WTC11 (cell line): ENCODE data around the gene EPX. TPM values are rescaled to one million over a fixed set of nuclear protein-coding genes. Genes with fewer than 3 reads are reported as not detected.

Experiments used
- ATAC-seq: fragments of 200-7000 bp; cut with Tn5 transposase; 2 replicates; pipeline ENCODE4 v1.10.0; 2021; ENCODE audit warnings: mild to moderate bottlenecking, moderate library complexity
- CTCF ChIA-PET: fragments of 300-600 bp; sonication (Branson Sonifier 250); formaldehyde crosslinking; loops from one replicate; lab custom pipeline; 2021; ENCODE audit warnings: antibody characterized with exemption; lab: Charles Lee
- POLR2A ChIA-PET: fragments of 350-600 bp; sonication (Branson Sonifier 250); formaldehyde crosslinking; loops from one replicate; lab custom pipeline; 2021; ENCODE audit warnings: antibody characterized with exemption; lab: Charles Lee
- DNase-seq: peaks from one replicate; pipeline ENCODE4 v3.0.0; 2021; ENCODE audit warnings: low spot score
- H3K27ac Mint-ChIP-seq: 2 replicates; pipeline ENCODE4 v1.8.0; 2021; ENCODE audit warnings: mixed read lengths
- H3K27me3 Mint-ChIP-seq: 2 replicates; pipeline ENCODE4 v1.8.0; 2021; ENCODE audit warnings: low read depth, mild to moderate bottlenecking, moderate library complexity, mixed read lengths
- H3K36me3 Mint-ChIP-seq: 2 replicates; pipeline ENCODE4 v1.8.0; 2021; ENCODE audit warnings: mixed read lengths
- H3K4me1 Mint-ChIP-seq: 2 replicates; pipeline ENCODE4 v1.8.0; 2022; ENCODE audit warnings: mixed read lengths
- H3K4me3 Mint-ChIP-seq: 2 replicates; pipeline ENCODE4 v1.8.0; 2021; ENCODE audit warnings: mild to moderate bottlenecking, moderate library complexity, mixed read lengths
- H3K9me3 Mint-ChIP-seq: 2 replicates; pipeline ENCODE4 v1.8.0; 2021; ENCODE audit warnings: mixed read lengths
- CREB1 ChIP-seq: sonication (generic); formaldehyde crosslinking; IDR thresholded peaks from 2 replicates; pipeline ENCODE4 v1.8.0; 2023; ENCODE audit warnings: mild to moderate bottlenecking, missing genetic modification reagents
- ELF4 ChIP-seq: sonication (generic); formaldehyde crosslinking; IDR thresholded peaks from 2 replicates; pipeline ENCODE4 v1.8.1; 2022; ENCODE audit warnings: low read depth, mild to moderate bottlenecking, moderate library complexity, missing genetic modification reagents
- FOXJ3 ChIP-seq: sonication (generic); formaldehyde crosslinking; IDR thresholded peaks from 2 replicates; pipeline ENCODE4 v1.9.0; 2021; ENCODE audit warnings: missing genetic modification reagents, mild to moderate bottlenecking, borderline replicate concordance
- FOXK1 ChIP-seq: sonication (generic); formaldehyde crosslinking; IDR thresholded peaks from 2 replicates; pipeline ENCODE4 v1.8.0; 2022; ENCODE audit warnings: mild to moderate bottlenecking, moderate library complexity, missing genetic modification reagents
- IRF2 ChIP-seq: sonication (generic); formaldehyde crosslinking; IDR thresholded peaks from 2 replicates; pipeline ENCODE4 v1.8.0; 2022; ENCODE audit warnings: low read depth, missing genetic modification reagents, borderline replicate concordance
- MXD4 ChIP-seq: fragments of 250-450 bp; sonication (Bioruptor Pico); IDR thresholded peaks from 2 replicates; pipeline ENCODE4 v1.8.0; 2021; ENCODE audit warnings: mild to moderate bottlenecking, moderate library complexity, borderline replicate concordance
- NFYB ChIP-seq: sonication (generic); formaldehyde crosslinking; conservative IDR thresholded peaks from 2 replicates; pipeline ENCODE4 v1.8.0; 2022; ENCODE audit warnings: low read depth, missing genetic modification reagents
- NR3C1 ChIP-seq: sonication (generic); formaldehyde crosslinking; conservative IDR thresholded peaks from 2 replicates; pipeline ENCODE4 v1.8.1; 2023; ENCODE audit warnings: low read depth, mild to moderate bottlenecking, missing genetic modification reagents
- OVOL2 ChIP-seq: fragments of 250-450 bp; sonication (Bioruptor Pico); IDR thresholded peaks from 2 replicates; pipeline ENCODE4 v1.9.0; 2021; ENCODE audit warnings: mild to moderate bottlenecking, borderline replicate concordance
- SMAD3 ChIP-seq: sonication (generic); formaldehyde crosslinking; IDR thresholded peaks from 2 replicates; pipeline ENCODE4 v1.8.0; 2022; ENCODE audit warnings: missing genetic modification reagents, mild to moderate bottlenecking, borderline replicate concordance
- SMAD4 ChIP-seq: sonication (generic); formaldehyde crosslinking; IDR thresholded peaks from 2 replicates; pipeline ENCODE4 v1.8.0; 2022; ENCODE audit warnings: mild to moderate bottlenecking, missing genetic modification reagents
- TP53 ChIP-seq: sonication (generic); formaldehyde crosslinking; IDR thresholded peaks from 2 replicates; pipeline ENCODE4 v1.8.1; 2023; ENCODE audit warnings: mild to moderate bottlenecking, missing genetic modification reagents
- ZNF219 ChIP-seq: sonication (generic); formaldehyde crosslinking; IDR thresholded peaks from 2 replicates; pipeline ENCODE4 v1.8.0; 2023; ENCODE audit warnings: missing genetic modification reagents, mild to moderate bottlenecking, borderline replicate concordance
- ZNF317 ChIP-seq: sonication (generic); formaldehyde crosslinking; IDR thresholded peaks from 2 replicates; pipeline ENCODE4 v1.8.1; 2023; ENCODE audit warnings: low read depth, mild to moderate bottlenecking, moderate library complexity, missing genetic modification reagents, borderline replicate concordance
- total RNA-seq: library from RNA; stranded (reverse); gene quantifications from 3 replicates; pipeline ENCODE4 v1.2.3, GENCODE V29; 2021
- TF ChIP-seq, protein P1 (sequence below): sonication (generic); formaldehyde crosslinking; IDR thresholded peaks from 2 replicates; pipeline ENCODE4 v1.8.0; 2022; ENCODE audit warnings: mild to moderate bottlenecking, missing genetic modification reagents
- TF ChIP-seq, protein P2 (sequence below): sonication (generic); formaldehyde crosslinking; IDR thresholded peaks from 2 replicates; pipeline ENCODE4 v1.8.0; 2022; ENCODE audit warnings: mild to moderate bottlenecking, missing genetic modification reagents
- TF ChIP-seq, protein P3 (sequence below): fragments of 250-450 bp; sonication (Bioruptor Pico); IDR thresholded peaks from 2 replicates; pipeline ENCODE4 v1.9.0; 2021; ENCODE audit warnings: mild to moderate bottlenecking
- TF ChIP-seq, protein P4 (sequence below): sonication (generic); formaldehyde crosslinking; IDR thresholded peaks from 2 replicates; pipeline ENCODE4 v1.8.0; 2023; ENCODE audit warnings: missing genetic modification reagents
- TF ChIP-seq, protein P5 (sequence below): sonication (generic); formaldehyde crosslinking; conservative IDR thresholded peaks from 2 replicates; pipeline ENCODE4 v1.8.1; 2022; ENCODE audit warnings: mild to moderate bottlenecking, missing genetic modification reagents
- TF ChIP-seq, protein P6 (sequence below): sonication (generic); formaldehyde crosslinking; IDR thresholded peaks from 2 replicates; pipeline ENCODE4 v1.8.1; 2023; ENCODE audit warnings: mild to moderate bottlenecking, missing genetic modification reagents, moderate library complexity
- TF ChIP-seq, protein P7 (sequence below): sonication (generic); formaldehyde crosslinking; IDR thresholded peaks from 2 replicates; pipeline ENCODE4 v1.8.1; 2022; ENCODE audit warnings: low read depth, mild to moderate bottlenecking, moderate library complexity, missing genetic modification reagents, borderline replicate concordance

Gene EPX
- total RNA-seq, 1 experiment from 2014 or later, result not detected

DNA sequence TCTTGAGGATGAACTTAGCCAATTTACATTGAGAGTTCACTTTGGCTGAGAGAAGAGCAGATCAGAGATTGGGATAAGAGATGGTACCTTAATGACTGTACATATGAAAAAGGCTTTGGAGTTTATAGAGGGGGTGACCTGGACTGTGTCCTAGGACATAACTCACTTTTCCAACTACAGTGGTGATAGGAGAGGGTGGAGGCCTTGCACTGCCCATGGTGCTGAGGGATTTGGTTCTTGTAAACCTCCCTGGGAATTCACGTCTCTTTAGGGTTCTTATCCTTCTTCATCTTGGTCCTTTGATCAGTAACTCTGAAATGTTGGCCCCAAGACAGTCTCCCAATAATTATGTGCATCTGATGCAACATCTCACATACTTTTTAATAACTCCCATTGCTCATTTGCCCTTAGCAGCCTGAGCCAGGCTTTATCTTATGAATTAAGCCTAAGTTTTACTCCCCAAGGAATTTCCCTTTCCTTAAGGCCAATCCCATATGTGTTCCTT is 44.5 kb upstream of the EPX start, which contains the start of gene OR4D1:
Gene OR4D1 (plus strand): TSS at position 455 of the 505 bp plus-strand sequence. CDS start 6,770 bp downstream, outside the sequence.
- no peak for DNase-seq
- POLR2A ChIA-PET, result no interaction called here
- TF ChIP-seq ELF4 (CRISPR knock-in tag), result no peak
- TF ChIP-seq, protein P1, sequence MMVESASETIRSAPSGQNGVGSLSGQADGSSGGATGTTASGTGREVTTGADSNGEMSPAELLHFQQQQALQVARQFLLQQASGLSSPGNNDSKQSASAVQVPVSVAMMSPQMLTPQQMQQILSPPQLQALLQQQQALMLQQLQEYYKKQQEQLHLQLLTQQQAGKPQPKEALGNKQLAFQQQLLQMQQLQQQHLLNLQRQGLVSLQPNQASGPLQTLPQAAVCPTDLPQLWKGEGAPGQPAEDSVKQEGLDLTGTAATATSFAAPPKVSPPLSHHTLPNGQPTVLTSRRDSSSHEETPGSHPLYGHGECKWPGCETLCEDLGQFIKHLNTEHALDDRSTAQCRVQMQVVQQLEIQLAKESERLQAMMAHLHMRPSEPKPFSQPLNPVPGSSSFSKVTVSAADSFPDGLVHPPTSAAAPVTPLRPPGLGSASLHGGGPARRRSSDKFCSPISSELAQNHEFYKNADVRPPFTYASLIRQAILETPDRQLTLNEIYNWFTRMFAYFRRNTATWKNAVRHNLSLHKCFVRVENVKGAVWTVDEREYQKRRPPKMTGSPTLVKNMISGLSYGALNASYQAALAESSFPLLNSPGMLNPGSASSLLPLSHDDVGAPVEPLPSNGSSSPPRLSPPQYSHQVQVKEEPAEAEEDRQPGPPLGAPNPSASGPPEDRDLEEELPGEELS (CRISPR knock-in tag), result no peak
- TF ChIP-seq SMAD3, result no peak
- no peak for TF ChIP-seq FOXK1 (CRISPR knock-in tag)
- TF ChIP-seq TP53 (CRISPR knock-in tag), result no peak
- TF ChIP-seq, protein P2, sequence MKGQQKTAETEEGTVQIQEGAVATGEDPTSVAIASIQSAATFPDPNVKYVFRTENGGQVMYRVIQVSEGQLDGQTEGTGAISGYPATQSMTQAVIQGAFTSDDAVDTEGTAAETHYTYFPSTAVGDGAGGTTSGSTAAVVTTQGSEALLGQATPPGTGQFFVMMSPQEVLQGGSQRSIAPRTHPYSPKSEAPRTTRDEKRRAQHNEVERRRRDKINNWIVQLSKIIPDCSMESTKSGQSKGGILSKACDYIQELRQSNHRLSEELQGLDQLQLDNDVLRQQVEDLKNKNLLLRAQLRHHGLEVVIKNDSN (CRISPR knock-in tag), result no peak
- TF ChIP-seq NR3C1 (CRISPR knock-in tag), result no peak
- no peak for TF ChIP-seq IRF2
- no peak for TF ChIP-seq FOXJ3 (CRISPR knock-in tag)
- TF ChIP-seq, protein P3, sequence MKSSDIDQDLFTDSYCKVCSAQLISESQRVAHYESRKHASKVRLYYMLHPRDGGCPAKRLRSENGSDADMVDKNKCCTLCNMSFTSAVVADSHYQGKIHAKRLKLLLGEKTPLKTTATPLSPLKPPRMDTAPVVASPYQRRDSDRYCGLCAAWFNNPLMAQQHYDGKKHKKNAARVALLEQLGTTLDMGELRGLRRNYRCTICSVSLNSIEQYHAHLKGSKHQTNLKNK (CRISPR knock-in tag), result no peak
- TF ChIP-seq, protein P4, sequence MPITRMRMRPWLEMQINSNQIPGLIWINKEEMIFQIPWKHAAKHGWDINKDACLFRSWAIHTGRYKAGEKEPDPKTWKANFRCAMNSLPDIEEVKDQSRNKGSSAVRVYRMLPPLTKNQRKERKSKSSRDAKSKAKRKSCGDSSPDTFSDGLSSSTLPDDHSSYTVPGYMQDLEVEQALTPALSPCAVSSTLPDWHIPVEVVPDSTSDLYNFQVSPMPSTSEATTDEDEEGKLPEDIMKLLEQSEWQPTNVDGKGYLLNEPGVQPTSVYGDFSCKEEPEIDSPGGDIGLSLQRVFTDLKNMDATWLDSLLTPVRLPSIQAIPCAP (CRISPR knock-in tag), result no peak
- no peak for TF ChIP-seq NFYB (CRISPR knock-in tag)
- TF ChIP-seq, all 79 proteins: peak for 0
- no peaks in the 10 kb centered on the region for H3K4me1 Mint-ChIP-seq
- H3K4me3 Mint-ChIP-seq, result no peak within 1 kb of the TSS
- H3K9me3 Mint-ChIP-seq, result peaks cover 27% of the 10 kb centered on the region
- ATAC-seq, result no peak
- peaks cover 7% of the 10 kb centered on the region; the same call in 1 of the 2 replicates for H3K36me3 Mint-ChIP-seq
- CTCF ChIA-PET, result no interaction called here
- H3K27ac Mint-ChIP-seq, result no peak within 1 kb of the TSS
- H3K27me3 Mint-ChIP-seq, result peaks cover 64% of the 10 kb centered on the region

DNA sequence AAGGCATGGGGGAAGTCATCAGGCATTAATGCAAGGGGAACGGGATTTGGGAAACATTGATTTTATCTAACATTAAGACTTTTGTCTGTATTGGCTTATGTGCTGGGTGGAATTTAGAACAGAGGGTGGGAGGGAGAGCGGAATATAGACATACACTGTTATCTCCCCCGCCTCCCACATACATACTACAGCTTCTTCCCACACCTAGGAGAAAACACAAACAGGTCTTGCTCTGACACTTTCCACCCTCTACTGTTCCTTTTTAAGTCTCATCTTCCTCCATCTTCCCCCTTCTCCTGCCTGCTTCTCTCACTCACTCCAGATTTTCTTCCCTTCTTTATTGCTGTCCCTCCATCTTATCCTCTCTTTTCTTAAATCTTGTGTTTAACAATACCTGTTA is 43.9 kb upstream of the EPX start:
- Mint-ChIP-seq H3K27ac (no peak overlapping the region), H3K4me1 (no peaks in the 10 kb centered on the region)
- no peak for DNase-seq
- POLR2A ChIA-PET, result no interaction called here
- ATAC-seq, result no peak
- TF ChIP-seq ZNF219 (CRISPR knock-in tag) (no peak), CREB1 (CRISPR knock-in tag) (no peak), ZNF317 (CRISPR knock-in tag) (no peak), MXD4 (CRISPR knock-in tag) (no peak), SMAD4 (no peak), OVOL2 (no peak), FOXK1 (CRISPR knock-in tag) (no peak)
- TF ChIP-seq, protein P5, sequence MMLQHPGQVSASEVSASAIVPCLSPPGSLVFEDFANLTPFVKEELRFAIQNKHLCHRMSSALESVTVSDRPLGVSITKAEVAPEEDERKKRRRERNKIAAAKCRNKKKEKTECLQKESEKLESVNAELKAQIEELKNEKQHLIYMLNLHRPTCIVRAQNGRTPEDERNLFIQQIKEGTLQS (CRISPR knock-in tag), result no peak
- TF ChIP-seq, protein P6, sequence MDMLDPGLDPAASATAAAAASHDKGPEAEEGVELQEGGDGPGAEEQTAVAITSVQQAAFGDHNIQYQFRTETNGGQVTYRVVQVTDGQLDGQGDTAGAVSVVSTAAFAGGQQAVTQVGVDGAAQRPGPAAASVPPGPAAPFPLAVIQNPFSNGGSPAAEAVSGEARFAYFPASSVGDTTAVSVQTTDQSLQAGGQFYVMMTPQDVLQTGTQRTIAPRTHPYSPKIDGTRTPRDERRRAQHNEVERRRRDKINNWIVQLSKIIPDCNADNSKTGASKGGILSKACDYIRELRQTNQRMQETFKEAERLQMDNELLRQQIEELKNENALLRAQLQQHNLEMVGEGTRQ (CRISPR knock-in tag), result no peak
- TF ChIP-seq, protein P7, sequence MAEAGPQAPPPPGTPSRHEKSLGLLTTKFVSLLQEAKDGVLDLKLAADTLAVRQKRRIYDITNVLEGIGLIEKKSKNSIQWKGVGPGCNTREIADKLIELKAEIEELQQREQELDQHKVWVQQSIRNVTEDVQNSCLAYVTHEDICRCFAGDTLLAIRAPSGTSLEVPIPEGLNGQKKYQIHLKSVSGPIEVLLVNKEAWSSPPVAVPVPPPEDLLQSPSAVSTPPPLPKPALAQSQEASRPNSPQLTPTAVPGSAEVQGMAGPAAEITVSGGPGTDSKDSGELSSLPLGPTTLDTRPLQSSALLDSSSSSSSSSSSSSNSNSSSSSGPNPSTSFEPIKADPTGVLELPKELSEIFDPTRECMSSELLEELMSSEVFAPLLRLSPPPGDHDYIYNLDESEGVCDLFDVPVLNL (CRISPR knock-in tag), result no peak
- TF ChIP-seq, all 79 proteins: peak for 0
- peaks cover 25% of the 10 kb centered on the region for H3K9me3 Mint-ChIP-seq
- CTCF ChIA-PET, result interaction anchor here (1.3 kb wide), 1 partner anchor 27 kb away, joined by 5 read pairs; no protein-coding TSS in a partner anchor
- no peak overlapping the region for H3K4me3 Mint-ChIP-seq
- peaks cover 68% of the 10 kb centered on the region for H3K27me3 Mint-ChIP-seq
- peaks cover 7% of the 10 kb centered on the region; the same call in 1 of the 2 replicates for H3K36me3 Mint-ChIP-seq
